ENCODE results near the gene COL25A1.

DNA sequence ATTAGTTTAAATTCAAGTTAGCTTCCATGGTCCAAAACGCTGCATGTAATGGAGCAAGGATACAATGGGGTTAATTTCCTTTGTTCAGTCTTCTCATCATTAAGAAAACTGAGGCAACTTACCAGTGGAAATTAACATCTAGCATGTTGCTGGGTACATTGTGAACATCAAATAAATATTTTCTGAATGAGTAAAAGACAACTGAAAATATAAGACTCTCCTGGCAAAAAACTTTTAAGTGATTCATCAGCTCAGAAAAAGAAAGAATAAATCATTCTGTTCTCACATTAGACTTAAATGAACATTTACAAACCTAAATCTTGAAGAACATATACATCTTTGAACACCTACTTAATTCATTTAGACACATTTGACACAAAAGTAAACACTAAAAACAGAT, 401.2 kb downstream of the COL25A1 start:
- TF ChIP-seq, protein P1, sequence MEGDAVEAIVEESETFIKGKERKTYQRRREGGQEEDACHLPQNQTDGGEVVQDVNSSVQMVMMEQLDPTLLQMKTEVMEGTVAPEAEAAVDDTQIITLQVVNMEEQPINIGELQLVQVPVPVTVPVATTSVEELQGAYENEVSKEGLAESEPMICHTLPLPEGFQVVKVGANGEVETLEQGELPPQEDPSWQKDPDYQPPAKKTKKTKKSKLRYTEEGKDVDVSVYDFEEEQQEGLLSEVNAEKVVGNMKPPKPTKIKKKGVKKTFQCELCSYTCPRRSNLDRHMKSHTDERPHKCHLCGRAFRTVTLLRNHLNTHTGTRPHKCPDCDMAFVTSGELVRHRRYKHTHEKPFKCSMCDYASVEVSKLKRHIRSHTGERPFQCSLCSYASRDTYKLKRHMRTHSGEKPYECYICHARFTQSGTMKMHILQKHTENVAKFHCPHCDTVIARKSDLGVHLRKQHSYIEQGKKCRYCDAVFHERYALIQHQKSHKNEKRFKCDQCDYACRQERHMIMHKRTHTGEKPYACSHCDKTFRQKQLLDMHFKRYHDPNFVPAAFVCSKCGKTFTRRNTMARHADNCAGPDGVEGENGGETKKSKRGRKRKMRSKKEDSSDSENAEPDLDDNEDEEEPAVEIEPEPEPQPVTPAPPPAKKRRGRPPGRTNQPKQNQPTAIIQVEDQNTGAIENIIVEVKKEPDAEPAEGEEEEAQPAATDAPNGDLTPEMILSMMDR (conservative IDR thresholded peaks at IDR 0.05; ENCODE audit: low read depth, low read length): no peak
- TF ChIP-seq EZH2 (IDR thresholded peaks at IDR 0.05; ENCODE audit: borderline replicate concordance, low read depth, low read length, poor library complexity, severe bottlenecking): no peak
